Occipital lobe (tissue), 2 donors: Measurements from ENCODE around the gene GPR132. TPM values are rescaled to one million over a fixed set of nuclear protein-coding genes. Genes with fewer than 3 reads are reported as not detected.
A peak's percentile ranks its signal among the peaks of the same experiment; 100 is the strongest.
"Not testable (repeated sequence)": the region's sequence is repeated elsewhere in the genome, so short reads cannot be mapped to it uniquely, and the experiment has no call there.

Experiments used
- DNase-seq: peaks from one replicate; lab custom pipeline; 2025; lab: John Stamatoyannopoulos, UW
- total RNA-seq: library from RNA; depleted of rRNA; stranded (reverse); fragments of >200 nt; gene quantifications from one replicate; pipeline ENCODE4 v1.2.3, GENCODE V29; 2014

Gene GPR132
- total RNA-seq, 1 donor from 2014 or later: 0.94 TPM

GRCh38 chr14:105091517-105092170, 26.4 kb upstream of the GPR132 start:
- DNase-seq: no peak

GRCh38 chr14:105091054-105091516, 25.9 kb upstream of the GPR132 start:
- DNase-seq: no peak

GRCh38 chr14:105090493-105091053, 25.3 kb upstream of the GPR132 start:
- peak; percentile 48 for DNase-seq

GRCh38 chr14:105089746-105090492, 24.7 kb upstream of the GPR132 start:
- DNase-seq: no peak

GRCh38 chr14:105088812-105089745, 23.8 kb upstream of the GPR132 start:
- DNase-seq: no peak

GRCh38 chr14:105087963-105088811, 23.0 kb upstream of the GPR132 start:
- no peak for DNase-seq

GRCh38 chr14:105087308-105087962, 22.2 kb upstream of the GPR132 start:
- no peak for DNase-seq

GRCh38 chr14:105086833-105087307, 21.6 kb upstream of the GPR132 start:
- no peak for DNase-seq

- DNase-seq: no peak
Observed at GRCh38 chr14:105085766-105086165, 20.5 kb upstream of the GPR132 start.

GRCh38 chr14:105084741-105085571, 19.7 kb upstream of the GPR132 start:
- DNase-seq: no peak

GRCh38 chr14:105083926-105084685, 18.9 kb upstream of the GPR132 start:
- no peak for DNase-seq

GRCh38 chr14:105082703-105083102, 17.5 kb upstream of the GPR132 start:
- DNase-seq: no peak

GRCh38 chr14:105081473-105081872, 16.2 kb upstream of the GPR132 start:
- not testable (repeated sequence) for DNase-seq

- no peak for DNase-seq
Observed at GRCh38 chr14:105080161-105080560, 14.9 kb upstream of the GPR132 start.

- no peak for DNase-seq
Observed at GRCh38 chr14:105078294-105078693, 13.1 kb upstream of the GPR132 start.

- DNase-seq: no peak
Observed at GRCh38 chr14:105077649-105077995, 12.4 kb upstream of the GPR132 start.

GRCh38 chr14:105076805-105077648, 11.8 kb upstream of the GPR132 start:
- DNase-seq: no peak
